ENCODE results near the gene UNC13B.
"Not testable (repeated sequence)": the region's sequence is repeated elsewhere in the genome, so short reads cannot be mapped to it uniquely, and the experiment has no call there.

Gene UNC13B

GRCh38 chr9:35161713-35162604, at the start of gene UNC13B:
UNC13B (plus strand) TSS chr9:35162009; CDS start chr9:35162284, 275 bp downstream.
- ATAC-seq, result peak; percentile 84 to 85

GRCh38 chr9:35112257-35113020, 49.4 kb upstream of the UNC13B start:
- no peak for ATAC-seq

GRCh38 chr9:35114113-35114839, 47.5 kb upstream of the UNC13B start:
- no peak for ATAC-seq

GRCh38 chr9:35114840-35115628, 46.8 kb upstream of the UNC13B start:
- no peak for ATAC-seq

- ATAC-seq, result peak; percentile 70 to 77
Measured at GRCh38 chr9:35115680-35116538, 45.9 kb upstream of the UNC13B start, which contains the start of gene ATOSB. ATOSB (minus strand) TSS chr9:35115862; CDS start chr9:35108274, 7,588 bp downstream.

GRCh38 chr9:35116539-35116897, 45.3 kb upstream of the UNC13B start:
- ATAC-seq, result no peak

- peak; percentile 69 to 72 for ATAC-seq
Measured at GRCh38 chr9:35116898-35117551, 44.8 kb upstream of the UNC13B start.

- no peak for ATAC-seq
Measured at GRCh38 chr9:35134920-35135319, 26.9 kb upstream of the UNC13B start.

GRCh38 chr9:35135988-35136387, 25.8 kb upstream of the UNC13B start:
- no peak for ATAC-seq

GRCh38 chr9:35136866-35137265, 24.9 kb upstream of the UNC13B start:
- ATAC-seq, result no peak

- no peak for ATAC-seq
Measured at GRCh38 chr9:35140093-35140492, 21.7 kb upstream of the UNC13B start.

- ATAC-seq, result no peak
Measured at GRCh38 chr9:35142037-35142436, 19.8 kb upstream of the UNC13B start.

GRCh38 chr9:35147941-35148563, 13.8 kb upstream of the UNC13B start:
- not testable (repeated sequence) for ATAC-seq

GRCh38 chr9:35152926-35153325, 8.9 kb upstream of the UNC13B start:
- no peak for ATAC-seq

GRCh38 chr9:35156781-35157180, 5.0 kb upstream of the UNC13B start:
- ATAC-seq, result no peak

GRCh38 chr9:35157836-35158235, 4.0 kb upstream of the UNC13B start:
- ATAC-seq, result not testable (repeated sequence)

GRCh38 chr9:35158501-35159280, 3.1 kb upstream of the UNC13B start:
- ATAC-seq, result no peak

GRCh38 chr9:35162605-35163315, 951 bp downstream of the UNC13B start:
- no peak for ATAC-seq

GRCh38 chr9:35163413-35163812, 1.6 kb downstream of the UNC13B start:
- ATAC-seq, result no peak
